Smooth muscle cell (in vitro differentiated cells): Measurements from ENCODE around the gene ST6GALNAC4. TPM values are rescaled to one million over a fixed set of nuclear protein-coding genes. Genes with fewer than 3 reads are reported as not detected.

Source experiments
- DNase-seq: peaks from one replicate; lab custom pipeline; 2025; ENCODE audit not compliant: unreplicated experiment; lab: John Stamatoyannopoulos, UW
- H2AFZ ChIP-seq: fragments of 200-600 bp; sonication (generic); 2 replicates; pipeline ENCODE4 v1.6.0; 2016; ENCODE audit warnings: antibody characterized with exemption, low read depth, mild to moderate bottlenecking
- H3F3A ChIP-seq: fragments of 200-600 bp; sonication (generic); 2 replicates; pipeline ENCODE4 v1.6.0; 2017; ENCODE audit warnings: antibody characterized with exemption, low read depth
- H3K27ac ChIP-seq: fragments of 200-600 bp; sonication (generic); 2 replicates; pipeline ENCODE4 v1.5.1; 2016; ENCODE audit warnings: low read depth, mild to moderate bottlenecking
- H3K27me3 ChIP-seq: fragments of 200-600 bp; sonication (generic); 2 replicates; pipeline ENCODE4 v1.6.1; 2016; ENCODE audit warnings: low read depth, mild to moderate bottlenecking
- H3K36me3 ChIP-seq: fragments of 200-600 bp; sonication (generic); 2 replicates; pipeline ENCODE4 v1.5.1; 2016; ENCODE audit warnings: low read depth
- H3K4me1 ChIP-seq: fragments of 200-600 bp; sonication (generic); 2 replicates; pipeline ENCODE4 v1.5.1; 2016; ENCODE audit warnings: low read depth
- H3K4me2 ChIP-seq: fragments of 200-600 bp; sonication (generic); 2 replicates; pipeline ENCODE4 v1.6.0; 2016; ENCODE audit warnings: mild to moderate bottlenecking
- H3K4me3 ChIP-seq: fragments of 200-600 bp; sonication (generic); 2 replicates; pipeline ENCODE4 v1.5.1; 2016; ENCODE audit warnings: mild to moderate bottlenecking
- H3K79me2 ChIP-seq: fragments of 200-600 bp; sonication (generic); 2 replicates; pipeline ENCODE4 v1.6.0; 2016; ENCODE audit warnings: low read depth, mild to moderate bottlenecking
- H3K9ac ChIP-seq: fragments of 200-600 bp; sonication (generic); 2 replicates; pipeline ENCODE4 v1.6.0; 2016; ENCODE audit warnings: low read depth
- H3K9me3 ChIP-seq: fragments of 200-600 bp; sonication (generic); replicated peaks from 2 replicates; pipeline ENCODE4 v1.5.1; 2016; ENCODE audit warnings: low read depth
- H4K20me1 ChIP-seq: fragments of 200-600 bp; sonication (generic); 2 replicates; pipeline ENCODE4 v1.6.0; 2016; ENCODE audit warnings: low read depth
- CTCF ChIP-seq: fragments of 200-600 bp; sonication (generic); IDR thresholded peaks from 2 replicates; pipeline ENCODE4 v1.5.1; 2017; ENCODE audit warnings: borderline replicate concordance, mild to moderate bottlenecking, antibody characterized with exemption; ENCODE audit not compliant: insufficient read depth, poor library complexity, severe bottlenecking
- WGBS: methylation state at CpG from one replicate; pipeline ENCODE4 v1.1.7; 2016; ENCODE audit warnings: low lambda C conversion rate; 5-methylcytosine and 5-hydroxymethylcytosine counted together
- polyA plus RNA-seq: library from polyadenylated mRNA; unstranded; fragments of >200 nt; fragmentation: Nextera tagmentation; extraction: Ambion mirVana; gene quantifications from 2 replicates; pipeline ENCODE4 v1.2.1, GENCODE V29; 2016
- total RNA-seq: library from RNA; depleted of rRNA; stranded (reverse); fragments of >200 nt; gene quantifications from 2 replicates; pipeline ENCODE4 v1.2.3, GENCODE V29; 2014

The ST6GALNAC4 gene
- total and polyA plus RNA-seq, 2 experiments from 2014 or later = 12.1 to 22.5 TPM

- 65% methylated on average over 28 of the region's 29 CpGs for WGBS
- TF ChIP-seq CTCF = no peak
- Histone ChIP-seq H2AFZ (no peak overlapping the region), H3K9me3 (no peaks in the 10 kb centered on the region), H3K4me3 (no peak overlapping the region), H3K79me2 (no peaks in the 10 kb centered on the region), H3F3A (no peaks in the 10 kb centered on the region), H3K9ac (no peak overlapping the region), H3K4me1 (no peaks in the 10 kb centered on the region), H3K4me2 (no peak overlapping the region), H3K27ac (no peak overlapping the region), H3K36me3 (no peaks in the 10 kb centered on the region), H4K20me1 (no peaks in the 10 kb centered on the region), H3K27me3 (no peaks in the 10 kb centered on the region)
- no peak for DNase-seq
These were observed 54.5 kb downstream of the ST6GALNAC4 start for GRCh38 chr9:127862075-127863011.

GRCh38 chr9:127860779-127861178 lies 56.1 kb downstream of the ST6GALNAC4 start:
- Histone ChIP-seq H3K79me2 (no peaks in the 10 kb centered on the region), H3K4me2 (no peak overlapping the region), H2AFZ (no peak overlapping the region), H4K20me1 (no peaks in the 10 kb centered on the region), H3K9me3 (no peaks in the 10 kb centered on the region), H3K27ac (no peak overlapping the region), H3F3A (no peaks in the 10 kb centered on the region), H3K4me1 (no peaks in the 10 kb centered on the region), H3K27me3 (no peaks in the 10 kb centered on the region), H3K9ac (no peak overlapping the region), H3K36me3 (no peaks in the 10 kb centered on the region), H3K4me3 (no peak overlapping the region)
- TF ChIP-seq CTCF = no peak
- DNase-seq = no peak
- 90% methylated on average over 11 of the region's 11 CpGs for WGBS

- H3K4me2 ChIP-seq = no peak overlapping the region
- no peak overlapping the region for H3K9ac ChIP-seq
- H3K36me3 ChIP-seq = no peaks in the 10 kb centered on the region
- DNase-seq = no peak
- H4K20me1 ChIP-seq = no peaks in the 10 kb centered on the region
- H3K4me1 ChIP-seq = no peaks in the 10 kb centered on the region
- H3K79me2 ChIP-seq = no peaks in the 10 kb centered on the region
- H3K27me3 ChIP-seq = no peaks in the 10 kb centered on the region
- no peak overlapping the region for H2AFZ ChIP-seq
- H3K27ac ChIP-seq = no peak overlapping the region
- H3K9me3 ChIP-seq = no peaks in the 10 kb centered on the region
- no peak for TF ChIP-seq CTCF
- H3F3A ChIP-seq = no peaks in the 10 kb centered on the region
- WGBS = 28% methylated on average over 8 of the region's 8 CpGs
- H3K4me3 ChIP-seq = no peak overlapping the region
These were observed 56.6 kb downstream of the ST6GALNAC4 start for GRCh38 chr9:127860260-127860659.

- Histone ChIP-seq H3K9ac (no peak overlapping the region), H3K4me1 (no peaks in the 10 kb centered on the region), H2AFZ (no peak overlapping the region), H3K27me3 (no peaks in the 10 kb centered on the region), H4K20me1 (no peaks in the 10 kb centered on the region), H3K27ac (no peak overlapping the region), H3K4me2 (no peak overlapping the region), H3K36me3 (no peaks in the 10 kb centered on the region), H3K4me3 (no peak overlapping the region), H3F3A (no peaks in the 10 kb centered on the region), H3K9me3 (no peaks in the 10 kb centered on the region), H3K79me2 (peaks cover 3% of the 10 kb centered on the region)
- TF ChIP-seq CTCF = no peak
- no peak for DNase-seq
- 84% methylated on average over 12 of the region's 12 CpGs for WGBS
These were observed 58.8 kb downstream of the ST6GALNAC4 start for GRCh38 chr9:127858041-127858512.
